Testis (tissue), 2 donors: ENCODE measurements around the gene SRPK1.

ENCODE experiments used
- POLR2A ChIP-seq: fragments of 450-650 bp; IDR thresholded peaks from one replicate; pipeline ENCODE4 v1.6.1; 2017; ENCODE audit warnings: antibody characterized with exemption, mild to moderate bottlenecking, moderate library complexity
- TF ChIP-seq, protein P1 (sequence below), 3 experiments: fragments of 450-650 bp in 2 of 3; fragments of 200-600 bp in 1 of 3; sonication (generic) in 1 of 3; IDR thresholded peaks; one replicate each; pipeline ENCODE4 v1.5.1; 2016 to 2019; ENCODE audit warnings: antibody characterized with exemption in 3 of 3, mild to moderate bottlenecking in 2 of 3, moderate library complexity in 1 of 3

DNA sequence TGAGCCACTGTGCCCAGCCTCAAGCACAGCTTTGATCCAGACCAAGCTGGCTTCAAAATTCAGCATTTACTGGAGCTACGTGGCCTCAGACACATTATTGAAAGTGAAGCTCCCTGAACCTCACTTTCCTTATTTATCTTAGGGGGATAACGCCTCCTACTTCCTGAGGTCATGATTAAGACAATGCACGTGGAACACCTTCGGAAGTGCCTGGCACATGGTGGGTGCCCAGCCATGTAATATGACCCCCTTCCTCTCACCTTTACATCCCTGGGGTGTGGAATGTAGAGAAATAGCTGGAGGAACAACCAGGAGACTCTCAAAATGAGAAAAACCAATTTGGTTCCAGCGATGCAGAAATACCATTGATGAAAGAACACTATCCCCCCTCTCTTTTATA, 122.2 kb downstream of the SRPK1 start:
- TF ChIP-seq, protein P1, sequence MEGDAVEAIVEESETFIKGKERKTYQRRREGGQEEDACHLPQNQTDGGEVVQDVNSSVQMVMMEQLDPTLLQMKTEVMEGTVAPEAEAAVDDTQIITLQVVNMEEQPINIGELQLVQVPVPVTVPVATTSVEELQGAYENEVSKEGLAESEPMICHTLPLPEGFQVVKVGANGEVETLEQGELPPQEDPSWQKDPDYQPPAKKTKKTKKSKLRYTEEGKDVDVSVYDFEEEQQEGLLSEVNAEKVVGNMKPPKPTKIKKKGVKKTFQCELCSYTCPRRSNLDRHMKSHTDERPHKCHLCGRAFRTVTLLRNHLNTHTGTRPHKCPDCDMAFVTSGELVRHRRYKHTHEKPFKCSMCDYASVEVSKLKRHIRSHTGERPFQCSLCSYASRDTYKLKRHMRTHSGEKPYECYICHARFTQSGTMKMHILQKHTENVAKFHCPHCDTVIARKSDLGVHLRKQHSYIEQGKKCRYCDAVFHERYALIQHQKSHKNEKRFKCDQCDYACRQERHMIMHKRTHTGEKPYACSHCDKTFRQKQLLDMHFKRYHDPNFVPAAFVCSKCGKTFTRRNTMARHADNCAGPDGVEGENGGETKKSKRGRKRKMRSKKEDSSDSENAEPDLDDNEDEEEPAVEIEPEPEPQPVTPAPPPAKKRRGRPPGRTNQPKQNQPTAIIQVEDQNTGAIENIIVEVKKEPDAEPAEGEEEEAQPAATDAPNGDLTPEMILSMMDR (IDR thresholded peaks at IDR 0.05) = no peak
- no peak for TF ChIP-seq POLR2A
